Keratinocyte (primary cell): ENCODE measurements around the gene RFPL4A. TPM values are rescaled to one million over a fixed set of nuclear protein-coding genes. Genes with fewer than 3 reads are reported as not detected.
"Not testable (repeated sequence)": the region's sequence is repeated elsewhere in the genome, so short reads cannot be mapped to it uniquely, and the experiment has no call there.

Experiments
- DNase-seq: peaks from one replicate; pipeline ENCODE4 v3.0.0-alpha.2; 2011; ENCODE audit warnings: low read depth, missing footprints, low spot score
- FAIRE-seq: peaks from 2 replicates; lab custom pipeline; 2011; peaks lifted over from hg19 to GRCh38; lab: Jason Lieb, UNC
- H2AFZ ChIP-seq: 2 replicates; pipeline ENCODE4 v1.6.0; 2012; ENCODE audit warnings: low read length, control low read depth, inconsistent platforms; ENCODE audit not compliant: control insufficient read depth
- H3K27ac ChIP-seq: 2 replicates; pipeline ENCODE4 v1.5.1; 2011; ENCODE audit warnings: low read length; ENCODE audit not compliant: control insufficient read depth, insufficient read depth
- H3K27me3 ChIP-seq: 3 replicates; pipeline ENCODE4 v1.6.0; 2011; ENCODE audit warnings: low read length; ENCODE audit not compliant: control insufficient read depth, insufficient read depth; ENCODE audit errors: extremely low read depth
- H3K36me3 ChIP-seq, 2 experiments: 2 replicates in 1 of 2; 3 replicates in 1 of 2; pipeline ENCODE4 v1.5.1; 2011; ENCODE audit warnings: low read length in 2 of 2, mild to moderate bottlenecking in 1 of 2; ENCODE audit not compliant: control insufficient read depth in 2 of 2, insufficient read depth in 2 of 2; ENCODE audit errors: extremely low read depth in 1 of 2
- H3K4me1 ChIP-seq: 3 replicates; pipeline ENCODE4 v1.5.1; 2011; ENCODE audit warnings: low read length; ENCODE audit not compliant: control insufficient read depth, insufficient read depth; ENCODE audit errors: extremely low read depth
- H3K4me2 ChIP-seq: 3 replicates; pipeline ENCODE4 v1.6.0; 2011; ENCODE audit warnings: low read depth, low read length; ENCODE audit not compliant: control insufficient read depth, insufficient read depth; ENCODE audit errors: extremely low read depth
- H3K4me3 ChIP-seq, 3 experiments: fragments of 200-600 bp in 1 of 3; sonication (generic) in 1 of 3; 2 replicates in 2 of 3; 3 replicates in 1 of 3; pipeline ENCODE4 v1.5.1; 2011 to 2016; ENCODE audit warnings: low read length in 3 of 3, mild to moderate bottlenecking in 3 of 3, control low read depth in 2 of 3, inconsistent platforms in 1 of 3, low read depth in 1 of 3, mixed read lengths in 1 of 3, mixed run types in 1 of 3, moderate library complexity in 1 of 3; ENCODE audit not compliant: control insufficient read depth in 2 of 3, insufficient read depth in 2 of 3; ENCODE audit errors: extremely low read depth in 1 of 3
- H3K79me2 ChIP-seq: 2 replicates; pipeline ENCODE4 v1.6.0; 2012; ENCODE audit warnings: low read length; ENCODE audit not compliant: control insufficient read depth, insufficient read depth
- H3K9ac ChIP-seq: 3 replicates; pipeline ENCODE4 v1.6.0; 2011; ENCODE audit warnings: low read length; ENCODE audit not compliant: control insufficient read depth, insufficient read depth; ENCODE audit errors: extremely low read depth
- H3K9me1 ChIP-seq: 3 replicates; pipeline ENCODE4 v1.6.0; 2011; ENCODE audit warnings: low read length; ENCODE audit not compliant: control insufficient read depth, insufficient read depth; ENCODE audit errors: extremely low read depth
- H3K9me3 ChIP-seq: 2 replicates; pipeline ENCODE4 v1.5.1; 2012; ENCODE audit warnings: low read depth, low read length; ENCODE audit not compliant: control insufficient read depth
- H4K20me1 ChIP-seq: 3 replicates; pipeline ENCODE4 v1.6.0; 2011; ENCODE audit warnings: low read length; ENCODE audit not compliant: control insufficient read depth, insufficient read depth; ENCODE audit errors: extremely low read depth
- EZH2 ChIP-seq: IDR thresholded peaks from one replicate; pipeline ENCODE4 v1.6.1; 2012; ENCODE audit warnings: inconsistent platforms, mild to moderate bottlenecking, low read length, moderate library complexity
- dilution Hi-C: fragments of 300-500 bp; cut with MboI; formaldehyde crosslinking; loops from one replicate; pipeline ENCODE4 v1.7.0; 2020; ENCODE audit warnings: low sequenced_read_pairs; ENCODE audit not compliant: extremely low pct_ligation_motif_present
- polyA plus RNA-seq, 5 experiments: library from polyadenylated mRNA; depleted of rRNA in 3 of 5; stranded (reverse) in 3 of 5; stranded (forward) in 1 of 5; unstranded in 1 of 5; fragments of >200 nt; gene quantifications; 1 replicate in 1 of 5; 2 replicates in 3 of 5; 3 replicates in 1 of 5; pipeline versions ENCODE4 v1.2.1 to v1.2.3, GENCODE V29; 2011 to 2012; ENCODE audit warnings: missing spikeins in 2 of 5, low read depth in 1 of 5, low replicate concordance in 1 of 5
- TF ChIP-seq, protein P1 (sequence below), 3 experiments: IDR thresholded peaks in 1 of 3; conservative IDR thresholded peaks in 1 of 3; optimal IDR thresholded peaks in 1 of 3; 2 replicates in 2 of 3; 3 replicates in 1 of 3; pipeline versions ENCODE3 to v1.5.1; 2011; ENCODE audit warnings: low read length in 3 of 3, mild to moderate bottlenecking in 3 of 3, moderate library complexity in 2 of 3, control low read depth in 1 of 3, inconsistent platforms in 1 of 3; ENCODE audit not compliant: insufficient read depth in 2 of 3; ENCODE audit errors: extremely low read depth in 1 of 3

Gene RFPL4A
- polyA plus RNA-seq, 1 donor (not counting 4 experiments of a cell fraction or from before 2014, with no cell fraction given) = not detected

DNA sequence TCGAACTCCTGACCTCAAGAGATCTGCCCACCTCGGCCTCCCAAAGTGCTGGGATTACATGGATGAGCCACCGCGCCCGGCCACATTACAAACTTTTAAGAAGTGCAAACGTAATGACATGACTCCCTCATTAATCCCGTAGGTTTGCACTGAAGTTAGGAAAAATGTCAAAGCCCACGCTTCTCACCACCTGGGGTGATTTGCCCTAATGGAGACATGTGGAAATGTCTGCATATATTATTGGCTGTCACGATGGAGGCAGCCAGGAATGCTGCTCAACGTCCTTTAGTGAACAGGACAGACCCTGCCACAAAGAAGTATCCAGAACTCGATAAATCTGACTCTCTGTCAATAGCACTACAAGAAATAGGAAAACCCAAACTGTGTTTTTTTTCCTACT lies 41.6 kb upstream of the RFPL4A start:
- H2AFZ ChIP-seq = no peak overlapping the region
- no peaks in the 10 kb centered on the region for H4K20me1 ChIP-seq
- no peaks in the 10 kb centered on the region for H3K27me3 ChIP-seq
- no peaks in the 10 kb centered on the region for H3K36me3 ChIP-seq
- no peak overlapping the region for H3K27ac ChIP-seq
- DNase-seq = no peak
- H3K9me1 ChIP-seq = no peaks in the 10 kb centered on the region
- peaks cover 1% of the 10 kb centered on the region for H3K9me3 ChIP-seq
- no peak overlapping the region for H3K9ac ChIP-seq
- H3K79me2 ChIP-seq = no peaks in the 10 kb centered on the region
- no peak overlapping the region for H3K4me3 ChIP-seq
- no peak overlapping the region for H3K4me2 ChIP-seq
- no peaks in the 10 kb centered on the region for H3K4me1 ChIP-seq
- no peak for FAIRE-seq
- TF ChIP-seq, protein P1, sequence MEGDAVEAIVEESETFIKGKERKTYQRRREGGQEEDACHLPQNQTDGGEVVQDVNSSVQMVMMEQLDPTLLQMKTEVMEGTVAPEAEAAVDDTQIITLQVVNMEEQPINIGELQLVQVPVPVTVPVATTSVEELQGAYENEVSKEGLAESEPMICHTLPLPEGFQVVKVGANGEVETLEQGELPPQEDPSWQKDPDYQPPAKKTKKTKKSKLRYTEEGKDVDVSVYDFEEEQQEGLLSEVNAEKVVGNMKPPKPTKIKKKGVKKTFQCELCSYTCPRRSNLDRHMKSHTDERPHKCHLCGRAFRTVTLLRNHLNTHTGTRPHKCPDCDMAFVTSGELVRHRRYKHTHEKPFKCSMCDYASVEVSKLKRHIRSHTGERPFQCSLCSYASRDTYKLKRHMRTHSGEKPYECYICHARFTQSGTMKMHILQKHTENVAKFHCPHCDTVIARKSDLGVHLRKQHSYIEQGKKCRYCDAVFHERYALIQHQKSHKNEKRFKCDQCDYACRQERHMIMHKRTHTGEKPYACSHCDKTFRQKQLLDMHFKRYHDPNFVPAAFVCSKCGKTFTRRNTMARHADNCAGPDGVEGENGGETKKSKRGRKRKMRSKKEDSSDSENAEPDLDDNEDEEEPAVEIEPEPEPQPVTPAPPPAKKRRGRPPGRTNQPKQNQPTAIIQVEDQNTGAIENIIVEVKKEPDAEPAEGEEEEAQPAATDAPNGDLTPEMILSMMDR (optimal IDR thresholded peaks at IDR 0.05 in 1 of 3, IDR thresholded peaks at IDR 0.05 in 1 of 3, conservative IDR thresholded peaks at IDR 0.05 in 1 of 3; ENCODE audit: extremely low read depth in 1 of 3, insufficient read depth in 2 of 3, low read length in 3 of 3) = no peak
- TF ChIP-seq EZH2 = no peak
- dilution Hi-C loops = no loop called here

DNA sequence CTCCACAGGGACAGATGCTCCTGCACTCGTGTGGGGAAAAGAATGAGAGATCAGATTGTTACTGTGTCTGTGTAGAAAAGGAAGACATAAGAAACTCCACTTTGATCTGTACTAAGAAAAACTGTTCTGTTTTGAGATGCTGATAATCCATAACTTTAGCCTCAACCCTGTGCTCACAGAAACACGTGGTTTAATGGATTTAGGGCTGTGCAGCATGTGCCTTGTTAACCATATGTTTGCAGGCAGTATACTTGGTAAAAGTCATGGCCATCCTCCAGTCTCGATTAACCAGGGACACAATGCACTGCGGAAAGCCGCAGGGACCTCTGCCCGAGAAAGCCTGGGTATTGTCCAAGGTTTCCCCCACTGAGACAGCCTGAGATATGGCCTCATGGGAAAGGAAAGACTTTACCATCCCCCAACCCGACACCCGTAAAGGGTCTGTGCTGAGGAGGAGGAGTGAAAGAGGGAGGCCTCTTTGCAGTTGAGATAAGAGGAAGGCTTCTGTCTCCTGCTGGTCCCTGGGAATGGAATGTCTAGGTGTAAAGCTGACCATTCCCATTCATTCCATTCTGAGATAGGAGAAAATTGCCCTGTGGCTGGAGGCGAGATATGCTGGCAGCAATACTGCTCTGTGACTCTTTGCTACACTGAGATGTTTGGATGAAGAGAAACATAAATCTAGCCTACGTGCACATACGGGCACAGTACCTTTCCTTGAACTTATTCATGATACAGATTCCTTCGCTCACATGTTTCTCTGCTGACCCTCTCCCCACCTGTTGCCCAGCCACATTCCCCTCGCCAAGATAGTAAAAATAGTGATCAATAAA lies 40.8 kb upstream of the RFPL4A start:
- H3K4me2 ChIP-seq, H3K27me3 ChIP-seq, DNase-seq, H3K36me3 ChIP-seq, H4K20me1 ChIP-seq, dilution Hi-C loops, FAIRE-seq, H3K27ac ChIP-seq, H2AFZ ChIP-seq, H3K4me1 ChIP-seq, H3K9me3 ChIP-seq, H3K9ac ChIP-seq, H3K9me1 ChIP-seq, H3K79me2 ChIP-seq, H3K4me3 ChIP-seq: not testable (repeated sequence)
